HG02852 (cell line): ENCODE measurements around the gene PTER.

Experiments
- ATAC-seq: cut with Tn5 transposase; IDR thresholded peaks from one replicate; pipeline ENCODE4 v1.9.1; 2021; ENCODE audit warnings: mild to moderate bottlenecking, moderate library complexity; ENCODE audit not compliant: unreplicated experiment

The PTER gene

DNA sequence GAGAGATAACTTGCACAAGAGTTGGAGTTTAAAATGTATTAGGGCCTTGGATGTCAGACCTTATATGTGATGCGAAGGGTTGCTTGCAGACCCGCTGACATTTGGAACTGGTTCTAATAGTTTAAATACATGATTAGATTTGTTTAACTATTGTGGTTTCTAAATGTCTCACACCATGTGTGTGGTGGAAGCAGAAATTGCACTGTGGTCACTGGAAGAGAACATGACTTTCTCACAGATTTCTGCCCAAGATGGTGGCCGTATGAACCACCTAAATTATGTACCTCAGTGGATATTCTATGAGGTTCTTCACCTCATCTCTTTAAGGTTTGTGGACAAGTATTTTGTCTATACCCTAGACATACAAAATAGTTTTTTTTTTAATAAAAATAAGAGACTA lies 93.0 kb downstream of the PTER start:
- ATAC-seq: no peak

DNA sequence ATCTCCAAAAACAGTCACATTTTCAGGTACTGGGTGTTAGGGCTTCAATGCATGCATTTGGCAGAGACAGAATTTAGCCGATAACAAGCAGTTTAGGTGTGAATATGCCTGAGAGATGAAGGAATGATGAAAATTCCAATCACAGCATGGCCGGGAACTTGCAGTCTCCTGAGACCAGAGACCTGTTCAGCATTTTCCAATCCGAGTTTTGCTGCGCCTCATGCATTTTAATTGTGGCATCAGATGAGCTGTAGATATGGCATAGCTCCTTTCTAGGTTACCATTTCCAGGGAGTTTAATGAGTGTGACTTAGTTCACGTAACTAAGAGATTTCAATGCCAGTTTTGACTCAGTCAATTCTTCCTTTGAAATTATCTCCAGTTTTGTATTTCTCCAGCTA lies 99.3 kb downstream of the PTER start:
- ATAC-seq: no peak

DNA sequence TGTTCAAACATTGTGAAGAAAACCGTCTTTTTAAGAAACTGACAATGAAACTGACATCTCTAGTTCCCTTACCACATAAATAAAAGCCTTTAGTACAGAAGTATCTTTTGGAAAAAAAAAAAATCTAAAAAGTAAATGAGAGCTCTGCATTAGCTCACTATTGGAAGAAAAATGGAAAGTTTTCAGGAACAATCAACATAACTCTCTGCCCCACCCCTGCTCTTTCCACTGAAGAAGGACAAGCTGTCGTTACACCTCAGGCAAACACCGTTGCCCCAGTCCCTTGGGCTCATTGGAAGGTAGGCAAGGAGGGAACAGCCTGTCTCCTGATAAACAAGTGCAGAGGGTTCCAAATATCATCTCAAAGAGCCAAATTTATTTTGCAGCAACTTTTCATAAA lies 107.3 kb downstream of the PTER start:
- no peak for ATAC-seq

DNA sequence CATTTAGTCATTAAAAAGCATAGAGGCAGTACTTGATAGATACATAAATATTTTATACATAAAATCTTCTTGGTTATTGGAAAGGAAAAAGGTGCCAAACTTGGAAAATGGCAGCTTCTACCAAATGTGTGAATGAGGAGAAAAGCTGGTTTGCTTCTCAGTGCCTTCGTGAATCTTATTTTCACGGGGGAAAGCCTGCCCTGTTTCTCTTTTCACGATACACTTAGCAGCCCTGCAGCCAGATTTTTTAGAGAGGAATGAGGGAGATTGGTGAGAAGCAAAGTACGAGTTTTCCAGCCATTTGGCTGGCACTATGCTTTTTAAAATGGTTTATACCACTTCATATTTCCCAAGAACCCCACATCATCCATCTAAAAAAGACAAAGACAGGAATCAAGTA lies 107.8 kb downstream of the PTER start:
- no peak for ATAC-seq

DNA sequence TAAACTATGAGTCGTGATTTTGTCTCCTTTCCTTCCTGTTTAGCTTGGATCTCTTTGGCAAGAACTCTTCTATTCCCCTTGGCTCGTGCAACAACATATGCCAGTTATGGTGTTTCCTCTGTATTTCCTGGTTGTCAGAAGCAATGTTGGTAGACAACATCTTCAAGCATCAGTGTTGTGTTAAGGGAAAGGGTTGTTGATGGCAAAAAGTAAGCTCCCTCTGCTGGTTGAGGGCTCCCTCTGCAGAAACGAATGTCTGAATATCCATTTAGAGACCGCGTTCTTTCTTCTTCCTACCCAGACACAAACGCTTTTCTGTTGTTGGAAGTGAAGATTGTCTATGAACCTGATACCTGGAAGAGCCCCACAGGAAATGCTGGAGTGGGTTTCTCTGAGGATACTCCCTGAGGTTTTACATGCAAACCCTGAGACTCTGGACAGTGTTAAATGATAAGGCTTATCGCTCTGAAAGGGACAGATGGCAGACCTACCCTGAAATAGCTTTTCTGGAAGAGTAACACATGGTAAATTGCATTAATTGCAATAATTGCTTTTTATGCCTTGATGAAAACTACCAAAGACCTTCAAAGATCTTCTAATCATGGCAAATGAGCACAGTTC lies 108.4 kb downstream of the PTER start:
- peak; percentile 67 for ATAC-seq

DNA sequence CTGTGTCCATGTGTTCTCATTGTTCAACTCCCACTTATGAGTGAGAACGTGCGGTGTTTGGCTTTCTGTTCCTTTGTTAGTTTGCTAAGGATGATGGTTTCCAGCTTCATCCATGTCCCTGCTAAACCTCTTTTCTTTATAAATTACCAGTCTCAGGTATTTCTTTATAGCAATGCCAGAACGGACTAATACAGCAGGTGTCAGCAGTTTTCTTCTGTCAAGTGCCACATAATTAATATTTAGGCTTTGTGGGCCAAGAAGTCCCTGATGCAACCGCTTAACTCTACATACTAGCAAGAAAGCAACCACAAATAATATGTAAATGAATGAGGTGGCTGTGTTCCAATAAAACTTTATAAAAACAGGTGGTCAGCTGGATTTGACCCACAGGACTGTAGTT lies 111.2 kb downstream of the PTER start:
- ATAC-seq: no peak

DNA sequence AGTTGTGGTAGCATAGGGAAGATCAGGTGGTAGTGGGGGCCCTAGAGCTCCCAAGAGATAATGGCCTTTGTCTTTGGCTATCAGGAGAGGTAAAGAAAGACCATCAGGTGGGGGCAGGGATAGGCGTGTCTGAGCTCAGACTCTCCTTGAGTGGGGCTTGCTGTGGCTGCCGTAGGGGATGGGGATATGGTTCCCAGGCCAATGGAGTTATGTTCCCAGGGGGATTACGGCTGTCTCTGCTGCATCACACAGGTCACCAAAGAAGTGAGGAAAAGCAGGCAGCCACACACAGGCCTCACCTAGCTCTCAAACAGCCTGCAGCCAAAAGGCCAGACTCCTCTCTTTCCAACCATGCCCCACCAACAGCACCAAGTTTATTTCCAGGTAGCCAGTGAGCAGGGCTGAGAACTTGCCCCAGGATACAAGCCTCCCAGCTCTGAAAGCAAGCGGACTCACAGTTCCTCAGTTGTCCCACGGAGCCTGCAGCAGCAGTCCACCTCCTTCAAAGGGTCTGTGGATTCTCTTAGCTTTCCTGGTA lies 122.5 kb downstream of the PTER start:
- ATAC-seq: no peak

DNA sequence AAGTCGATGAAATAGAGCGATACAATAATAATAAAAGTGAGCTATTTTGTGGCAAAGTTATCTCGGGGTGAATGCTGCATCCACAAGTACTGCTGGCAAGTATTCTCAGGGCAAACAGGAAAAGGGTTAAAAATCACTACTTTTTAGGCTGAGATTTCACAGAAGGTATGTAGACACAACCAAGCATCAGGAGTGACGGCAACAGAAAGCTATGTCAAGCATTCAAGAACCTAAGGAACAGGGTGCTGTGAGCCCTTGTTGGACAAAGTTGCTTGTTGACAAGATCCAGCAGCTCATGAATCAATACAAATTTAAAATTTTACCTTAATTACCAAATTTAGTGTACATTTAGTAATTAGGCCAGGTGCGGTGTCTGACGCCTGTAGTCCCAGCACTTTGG lies 126.1 kb downstream of the PTER start:
- ATAC-seq: no peak
